Putamen (tissue), 1 donor: ENCODE measurements around the gene PCSK4.
"Not testable (repeated sequence)": the region's sequence is repeated elsewhere in the genome, so short reads cannot be mapped to it uniquely, and the experiment has no call there.

Experiments used
- DNase-seq: peaks from one replicate; pipeline ENCODE4 v3.0.0-alpha.2; 2016; ENCODE audit warnings: low spot score

Gene PCSK4

GRCh38 chr19:1490311-1491113, at the start of gene PCSK4:
Gene PCSK4, minus strand, starts transcription at chr19:1490350. Its CDS starts 4 bp downstream, at chr19:1490346.
- peak; percentile 99 for DNase-seq

GRCh38 chr19:1539749-1540148, 49.6 kb upstream of the PCSK4 start:
- not testable (repeated sequence) for DNase-seq

- DNase-seq = no peak
Measured at GRCh38 chr19:1538978-1539377, 48.8 kb upstream of the PCSK4 start.

- DNase-seq = not testable (repeated sequence)
Measured at GRCh38 chr19:1535699-1536098, 45.5 kb upstream of the PCSK4 start.

GRCh38 chr19:1534972-1535371, 44.8 kb upstream of the PCSK4 start:
- no peak for DNase-seq

GRCh38 chr19:1533510-1534150, 43.5 kb upstream of the PCSK4 start:
- no peak for DNase-seq

GRCh38 chr19:1532003-1532402, 41.9 kb upstream of the PCSK4 start:
- DNase-seq = no peak

- DNase-seq = no peak
Measured at GRCh38 chr19:1531587-1531986, 41.4 kb upstream of the PCSK4 start.

GRCh38 chr19:1530856-1531255, 40.7 kb upstream of the PCSK4 start:
- DNase-seq = not testable (repeated sequence)

GRCh38 chr19:1529430-1529816, 39.3 kb upstream of the PCSK4 start:
- DNase-seq = no peak

- DNase-seq = no peak
Measured at GRCh38 chr19:1528596-1529429, 38.7 kb upstream of the PCSK4 start.

- DNase-seq = no peak
Measured at GRCh38 chr19:1527650-1528309, 37.6 kb upstream of the PCSK4 start.

- no peak for DNase-seq
Measured at GRCh38 chr19:1526979-1527649, 37.0 kb upstream of the PCSK4 start.

- no peak for DNase-seq
Measured at GRCh38 chr19:1526066-1526778, 36.1 kb upstream of the PCSK4 start.

GRCh38 chr19:1525343-1525742, 35.2 kb upstream of the PCSK4 start:
- no peak for DNase-seq

GRCh38 chr19:1524972-1525325, 34.8 kb upstream of the PCSK4 start:
- no peak for DNase-seq

GRCh38 chr19:1524287-1524971, 34.3 kb upstream of the PCSK4 start:
- DNase-seq = no peak

GRCh38 chr19:1523412-1524286, 33.5 kb upstream of the PCSK4 start, which contains the start of gene PLK5:
Gene PLK5, plus strand, starts transcription at chr19:1524077. Its CDS starts 2,920 bp downstream, at chr19:1526997.
- DNase-seq = no peak

- DNase-seq = no peak
Measured at GRCh38 chr19:1522838-1523237, 32.7 kb upstream of the PCSK4 start.
